OCI-LY1 (cell line): ENCODE measurements around the gene DDX19B.

ENCODE experiments used
- EZH2 ChIP-seq: fragments of 200-600 bp; sonication (generic), shearing (Covaris generic); IDR thresholded peaks from 2 replicates; pipeline ENCODE4 v1.8.0; 2017; ENCODE audit warnings: borderline replicate concordance, mixed run types, mild to moderate bottlenecking, antibody characterized with exemption, low read length, moderate library complexity, mixed read lengths
- TF ChIP-seq, protein P1 (sequence below): fragments of 200-600 bp; sonication (generic), shearing (Covaris generic); IDR thresholded peaks from 2 replicates; pipeline ENCODE4 v1.5.1; 2017; ENCODE audit warnings: mild to moderate bottlenecking, antibody characterized with exemption, low read length, moderate library complexity, mixed read lengths

DNA sequence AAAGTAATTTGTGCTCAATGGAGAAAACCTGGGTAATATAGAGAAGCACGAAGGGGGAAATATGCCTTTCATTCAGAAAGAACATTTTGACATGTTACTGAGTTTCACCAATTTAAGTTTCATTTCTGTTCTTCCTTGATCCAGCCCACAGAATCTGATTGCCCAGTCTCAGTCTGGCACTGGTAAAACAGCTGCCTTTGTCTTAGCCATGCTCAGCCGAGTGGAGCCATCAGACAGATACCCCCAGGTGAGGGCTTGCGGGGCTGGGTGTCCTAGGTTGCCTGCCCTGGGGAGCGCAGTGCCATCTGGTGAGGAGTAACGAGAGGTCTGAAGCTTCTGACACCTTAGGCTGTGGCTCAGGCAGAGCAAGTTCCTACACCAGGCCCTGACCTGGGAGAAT is 65.4 kb downstream of the DDX19B start:
- TF ChIP-seq, protein P1, sequence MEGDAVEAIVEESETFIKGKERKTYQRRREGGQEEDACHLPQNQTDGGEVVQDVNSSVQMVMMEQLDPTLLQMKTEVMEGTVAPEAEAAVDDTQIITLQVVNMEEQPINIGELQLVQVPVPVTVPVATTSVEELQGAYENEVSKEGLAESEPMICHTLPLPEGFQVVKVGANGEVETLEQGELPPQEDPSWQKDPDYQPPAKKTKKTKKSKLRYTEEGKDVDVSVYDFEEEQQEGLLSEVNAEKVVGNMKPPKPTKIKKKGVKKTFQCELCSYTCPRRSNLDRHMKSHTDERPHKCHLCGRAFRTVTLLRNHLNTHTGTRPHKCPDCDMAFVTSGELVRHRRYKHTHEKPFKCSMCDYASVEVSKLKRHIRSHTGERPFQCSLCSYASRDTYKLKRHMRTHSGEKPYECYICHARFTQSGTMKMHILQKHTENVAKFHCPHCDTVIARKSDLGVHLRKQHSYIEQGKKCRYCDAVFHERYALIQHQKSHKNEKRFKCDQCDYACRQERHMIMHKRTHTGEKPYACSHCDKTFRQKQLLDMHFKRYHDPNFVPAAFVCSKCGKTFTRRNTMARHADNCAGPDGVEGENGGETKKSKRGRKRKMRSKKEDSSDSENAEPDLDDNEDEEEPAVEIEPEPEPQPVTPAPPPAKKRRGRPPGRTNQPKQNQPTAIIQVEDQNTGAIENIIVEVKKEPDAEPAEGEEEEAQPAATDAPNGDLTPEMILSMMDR, result no peak
- TF ChIP-seq EZH2, result no peak
